GM23248 (cell line): ENCODE measurements around the gene USP6. TPM values are rescaled to one million over a fixed set of nuclear protein-coding genes. Genes with fewer than 3 reads are reported as not detected.
"Not testable (repeated sequence)": the region's sequence is repeated elsewhere in the genome, so short reads cannot be mapped to it uniquely, and the experiment has no call there.

Experiments used
- DNase-seq: peaks from one replicate; pipeline ENCODE4 v3.0.0-alpha.2; 2015
- H2AFZ ChIP-seq: fragments of 200-600 bp; sonication (generic); 2 replicates; pipeline ENCODE4 v1.6.1; 2016; ENCODE audit warnings: antibody characterized with exemption
- H3F3A ChIP-seq: fragments of 200-600 bp; sonication (generic); 2 replicates; pipeline ENCODE4 v1.6.1; 2016; ENCODE audit warnings: mild to moderate bottlenecking, antibody characterized with exemption, mixed run types; ENCODE audit not compliant: insufficient read depth
- H3K27ac ChIP-seq: fragments of 200-600 bp; sonication (generic); 2 replicates; pipeline ENCODE4 v1.5.1; 2016; ENCODE audit warnings: mild to moderate bottlenecking
- H3K27me3 ChIP-seq: fragments of 200-600 bp; sonication (generic); replicated peaks from 2 replicates; pipeline ENCODE4 v1.6.1; 2016; ENCODE audit warnings: mild to moderate bottlenecking; ENCODE audit not compliant: insufficient read depth
- H3K36me3 ChIP-seq: fragments of 200-600 bp; sonication (generic); 2 replicates; pipeline ENCODE4 v1.6.1; 2016; ENCODE audit warnings: low read depth, mild to moderate bottlenecking
- H3K4me1 ChIP-seq: fragments of 200-600 bp; sonication (generic); 2 replicates; pipeline ENCODE4 v1.6.1; 2016; ENCODE audit warnings: mild to moderate bottlenecking; ENCODE audit not compliant: insufficient read depth
- H3K4me2 ChIP-seq: fragments of 200-600 bp; sonication (generic); one replicate; pipeline ENCODE4 v1.6.1; 2016; ENCODE audit warnings: mild to moderate bottlenecking; ENCODE audit not compliant: unreplicated experiment
- H3K4me3 ChIP-seq: fragments of 200-600 bp; sonication (generic); 2 replicates; pipeline ENCODE4 v1.5.1; 2016; ENCODE audit warnings: mild to moderate bottlenecking
- H3K79me2 ChIP-seq: fragments of 200-600 bp; sonication (generic); 2 replicates; pipeline ENCODE4 v1.6.1; 2016; ENCODE audit warnings: mild to moderate bottlenecking; ENCODE audit not compliant: insufficient read depth
- H3K9ac ChIP-seq: fragments of 200-600 bp; sonication (generic); 2 replicates; pipeline ENCODE4 v1.6.1; 2016; ENCODE audit warnings: mild to moderate bottlenecking
- H3K9me2 ChIP-seq: fragments of 200-600 bp; sonication (generic); 2 replicates; pipeline ENCODE4 v1.6.1; 2016; ENCODE audit warnings: mixed run types, mild to moderate bottlenecking, moderate library complexity; ENCODE audit not compliant: insufficient read depth
- H3K9me3 ChIP-seq: fragments of 200-600 bp; sonication (generic); one replicate; pipeline ENCODE4 v1.6.1; 2017; ENCODE audit warnings: low read depth
- H4K20me1 ChIP-seq: fragments of 200-600 bp; sonication (generic); 2 replicates; pipeline ENCODE4 v1.6.0; 2016; ENCODE audit not compliant: insufficient read depth
- EZH2 ChIP-seq: fragments of 200-600 bp; sonication (generic); IDR thresholded peaks from 2 replicates; pipeline ENCODE4 v1.6.1; 2018; ENCODE audit warnings: antibody characterized with exemption, mild to moderate bottlenecking; ENCODE audit not compliant: insufficient read depth, poor library complexity, severe bottlenecking
- EZH2phosphoT487 ChIP-seq: fragments of 200-600 bp; sonication (generic); IDR thresholded peaks from 2 replicates; pipeline ENCODE4 v1.6.1; 2018; ENCODE audit warnings: antibody characterized with exemption, moderate library complexity, mild to moderate bottlenecking, low read depth; ENCODE audit not compliant: insufficient read depth
- WGBS, 2 experiments: methylation state at CpG; one replicate each; pipeline ENCODE4 v1.1.6; 2015 to 2017; ENCODE audit warnings: low lambda C conversion rate in 2 of 2, low coverage in 1 of 2; ENCODE audit errors: missing lambda C conversion rate in 2 of 2; 5-methylcytosine and 5-hydroxymethylcytosine counted together
- in situ Hi-C: fragments of 300-500 bp; cut with MboI; formaldehyde crosslinking; loops from 2 replicates; pipeline ENCODE4 v1.15.0; 2020
- polyA plus RNA-seq: library from polyadenylated mRNA; unstranded; fragments of >200 nt; fragmentation: Nextera tagmentation; extraction: Ambion mirVana; gene quantifications from 2 replicates; pipeline ENCODE4 v1.2.1, GENCODE V29; 2016
- total RNA-seq: library from RNA; depleted of rRNA; stranded (reverse); fragments of >200 nt; shearing (Covaris generic); gene quantifications from 2 replicates; pipeline ENCODE4 v1.2.3, GENCODE V29; 2014

Gene USP6
- total and polyA plus RNA-seq, 2 experiments from 2014 or later, result 0.25 TPM; not detected in 1

GRCh38 chr17:5135131-5135712, 19.4 kb downstream of the USP6 start:
- in situ Hi-C loops, H3K4me1 ChIP-seq, H3K4me2 ChIP-seq, H4K20me1 ChIP-seq, H3K9me2 ChIP-seq, H3K27ac ChIP-seq, H3K9me3 ChIP-seq, H3K79me2 ChIP-seq, H3F3A ChIP-seq, H3K27me3 ChIP-seq, H3K9ac ChIP-seq, DNase-seq, H3K4me3 ChIP-seq, H2AFZ ChIP-seq, H3K36me3 ChIP-seq: not testable (repeated sequence)
- 60 to 68% methylated on average over 8 of the region's 8 CpGs for WGBS, 2 experiments

DNA sequence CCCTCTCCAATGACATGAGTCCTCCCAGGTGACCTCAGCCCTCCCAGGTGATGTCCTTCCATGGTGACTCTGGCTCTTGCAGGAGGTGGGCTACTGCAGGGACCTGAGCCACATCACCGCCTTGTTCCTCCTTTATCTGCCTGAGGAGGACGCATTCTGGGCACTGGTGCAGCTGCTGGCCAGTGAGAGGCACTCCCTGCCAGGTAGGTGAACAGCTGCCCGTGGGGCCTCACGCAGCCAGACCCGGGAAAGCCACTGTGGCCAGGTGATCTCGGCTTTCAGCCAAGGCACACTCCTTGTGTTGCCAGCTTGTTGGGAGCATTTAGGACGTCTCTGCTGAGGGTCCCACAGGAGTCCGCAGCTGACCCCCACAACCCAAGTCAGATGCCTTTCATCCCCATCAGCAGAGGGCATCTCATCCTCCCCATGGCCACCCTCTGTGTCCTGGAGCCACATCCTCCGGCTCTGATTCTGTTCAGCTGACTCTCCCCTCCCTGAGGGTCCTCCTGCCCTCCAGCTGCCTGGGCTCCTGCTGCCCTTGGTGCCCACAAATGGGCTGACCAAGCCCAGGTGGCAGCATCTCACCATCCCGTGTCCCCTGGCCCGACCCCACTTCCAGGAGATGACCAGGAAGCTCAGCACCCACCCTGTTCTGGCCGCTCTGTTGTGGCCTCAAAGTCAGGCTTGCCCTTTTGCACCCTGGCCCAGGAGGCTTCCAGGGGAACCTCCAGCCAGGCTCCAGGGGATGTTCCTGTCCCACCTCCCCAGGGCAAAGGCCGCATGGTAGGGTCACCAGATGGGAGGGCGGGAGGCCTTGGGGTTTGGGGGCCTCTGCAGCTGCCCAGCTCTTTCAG, 20.1 kb downstream of the USP6 start:
- no peak for DNase-seq
- TF ChIP-seq EZH2phosphoT487, result no peak
- TF ChIP-seq EZH2, result no peak
- H3K27me3 ChIP-seq, result no peaks in the 10 kb centered on the region
- no peak overlapping the region for H2AFZ ChIP-seq
- no peak overlapping the region for H3K4me3 ChIP-seq
- no peaks in the 10 kb centered on the region for H3K4me1 ChIP-seq
- 63 to 66% methylated on average over 13 to 14 of the region's 14 CpGs for WGBS, 2 experiments
- H3K4me2 ChIP-seq, result no peak overlapping the region
- H3K9ac ChIP-seq, result no peak overlapping the region
- H3K27ac ChIP-seq, result no peak overlapping the region
- H3K36me3 ChIP-seq, result no peaks in the 10 kb centered on the region
- no peaks in the 10 kb centered on the region for H3K9me3 ChIP-seq
- H3K9me2 ChIP-seq, result no peaks in the 10 kb centered on the region
- H3F3A ChIP-seq, result no peaks in the 10 kb centered on the region
- H4K20me1 ChIP-seq, result no peaks in the 10 kb centered on the region
- in situ Hi-C loops, result no loop called here
- no peaks in the 10 kb centered on the region for H3K79me2 ChIP-seq

DNA sequence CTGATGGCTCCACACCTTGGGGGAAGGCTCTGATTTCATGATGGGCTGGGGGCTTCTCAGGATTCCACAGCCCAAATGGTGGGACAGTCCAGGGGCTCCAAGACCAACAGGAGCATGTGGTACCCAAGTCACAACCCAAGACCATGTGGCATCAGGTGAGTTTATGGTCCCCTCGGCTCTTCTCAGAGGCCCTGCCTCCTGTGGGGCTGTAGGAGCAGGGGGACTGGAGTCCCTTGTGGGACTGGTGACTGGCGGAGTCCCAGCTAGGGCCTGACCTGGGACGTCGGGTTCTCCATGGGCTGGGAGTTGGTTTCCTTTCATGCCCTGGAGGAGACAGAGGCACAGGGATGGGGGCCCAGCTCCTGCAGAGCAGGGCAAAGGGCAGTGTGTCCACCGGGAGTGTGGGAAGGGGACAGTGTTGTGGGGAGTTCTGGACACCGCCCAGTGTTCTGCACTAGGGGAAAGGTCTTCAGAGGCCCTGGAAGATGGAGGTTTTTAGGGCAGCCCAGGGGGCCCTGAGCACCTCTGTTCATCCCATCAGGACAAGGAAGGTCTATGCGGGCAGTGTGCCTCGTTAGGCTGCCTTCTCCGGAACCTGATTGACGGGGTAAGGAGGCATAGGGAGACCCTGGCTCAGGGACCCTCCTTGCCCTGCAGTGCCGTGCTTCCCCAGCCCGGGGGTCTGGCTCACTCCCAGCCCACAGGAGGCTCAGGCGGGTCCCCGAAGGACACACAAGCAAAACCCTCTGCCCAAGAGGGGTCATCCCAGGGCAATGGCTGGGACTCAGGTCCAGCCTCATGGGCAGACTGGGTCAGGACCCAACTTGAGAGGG, 21.0 kb downstream of the USP6 start:
- H3K4me1 ChIP-seq, H3K27ac ChIP-seq, DNase-seq, H3K36me3 ChIP-seq, H3K9ac ChIP-seq, H3K4me3 ChIP-seq, H3F3A ChIP-seq, H3K9me3 ChIP-seq, H2AFZ ChIP-seq, H3K79me2 ChIP-seq, H3K27me3 ChIP-seq, H3K4me2 ChIP-seq, H4K20me1 ChIP-seq, in situ Hi-C loops, H3K9me2 ChIP-seq: not testable (repeated sequence)
- 65 to 68% methylated on average over 11 to 14 of the region's 14 CpGs for WGBS, 2 experiments

GRCh38 chr17:5137511-5138197, 21.8 kb downstream of the USP6 start:
- H3K79me2 ChIP-seq, H3K9me3 ChIP-seq, H4K20me1 ChIP-seq, H3K27me3 ChIP-seq, H3K4me1 ChIP-seq, H3K27ac ChIP-seq, H3K9ac ChIP-seq, H3K9me2 ChIP-seq, H3K4me3 ChIP-seq, H2AFZ ChIP-seq, DNase-seq, in situ Hi-C loops, H3K4me2 ChIP-seq, H3F3A ChIP-seq, H3K36me3 ChIP-seq: not testable (repeated sequence)
- WGBS, 2 experiments, result 70 to 74% methylated on average over 15 of the region's 15 CpGs

DNA sequence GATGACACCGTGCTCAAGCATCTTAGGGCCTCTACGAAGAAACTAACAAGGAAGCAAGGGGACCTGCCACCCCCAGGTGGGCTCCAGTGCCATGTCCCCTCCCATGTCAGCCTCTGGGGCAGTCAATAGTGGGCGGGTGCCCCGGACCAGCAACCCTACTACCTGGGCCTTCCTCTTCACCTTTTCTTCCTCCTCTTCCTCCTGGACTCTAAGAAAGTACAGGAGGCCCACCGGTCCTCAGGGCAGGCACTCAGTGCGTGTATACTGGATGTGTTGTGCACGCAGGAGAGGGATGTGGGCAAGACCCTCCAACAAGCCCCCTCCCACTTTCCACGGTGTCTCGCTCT, 22.3 kb downstream of the USP6 start:
- H3K79me2 ChIP-seq, H3K4me1 ChIP-seq, H3K9ac ChIP-seq, H3K4me3 ChIP-seq, H4K20me1 ChIP-seq, H3K9me2 ChIP-seq, H3K9me3 ChIP-seq, DNase-seq, in situ Hi-C loops, H3K27ac ChIP-seq, H2AFZ ChIP-seq, H3K27me3 ChIP-seq, H3K4me2 ChIP-seq, H3K36me3 ChIP-seq, H3F3A ChIP-seq: not testable (repeated sequence)
- 75 to 86% methylated on average over 7 to 9 of the region's 9 CpGs for WGBS, 2 experiments
